ENCODE results near the gene FYN. TPM values are rescaled to one million over a fixed set of nuclear protein-coding genes. Genes with fewer than 3 reads are reported as not detected.

Gene FYN
- total RNA-seq, 2 donors from 2014 or later, result 25.7 to 83.1 TPM

DNA sequence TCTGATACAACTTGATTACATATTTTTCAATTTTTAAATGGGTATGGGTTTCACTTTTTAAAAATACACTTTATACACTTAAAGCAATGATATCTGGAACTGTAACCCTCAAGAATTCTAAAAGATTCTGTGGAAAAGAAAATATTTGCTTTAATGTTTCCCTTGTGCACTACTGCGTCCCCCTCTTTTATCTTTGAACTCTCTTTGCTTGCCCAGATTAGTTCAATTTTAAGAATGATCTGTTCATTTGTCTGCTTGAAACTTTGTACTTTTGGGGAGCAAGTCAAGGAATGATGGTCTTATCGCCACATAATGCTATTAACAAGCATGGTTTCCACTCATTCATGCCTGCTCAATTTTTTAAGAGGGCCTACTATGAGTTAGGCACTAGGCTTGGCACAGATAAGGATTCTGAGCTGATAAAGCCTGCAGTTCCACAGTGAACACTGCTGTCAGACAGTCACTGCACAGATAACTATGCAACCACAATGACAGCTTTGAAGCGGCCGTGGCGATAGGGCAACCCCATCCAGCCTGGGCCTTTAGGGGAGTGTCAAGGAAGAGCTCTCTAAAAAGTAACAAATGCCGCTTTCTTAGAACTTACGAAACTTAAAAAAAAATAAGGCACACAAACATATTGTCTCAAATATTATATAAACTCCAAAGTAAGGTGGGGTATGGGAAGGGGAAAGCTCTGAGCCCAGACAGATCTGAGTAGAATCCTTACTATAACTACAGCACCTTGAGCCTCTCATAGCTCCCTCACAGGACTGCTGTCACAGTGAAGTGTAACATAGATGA is 29.7 kb downstream of the FYN start:
- Histone ChIP-seq H3K27ac (no peak overlapping the region), H3K9me3 (no peaks in the 10 kb centered on the region), H3K27me3 (no peaks in the 10 kb centered on the region), H3K4me1 (peaks cover 3% of the 10 kb centered on the region), H3K4me3 (no peak overlapping the region), H3K36me3 (replicated peaks in 1 of 2; ENCODE audit: insufficient read depth in 1 of 2, low read depth in 2 of 2) (no peaks in the 10 kb centered on the region)
- peak in 1 of 4 donors; percentile 14 for DNase-seq
- TF ChIP-seq, protein P1, sequence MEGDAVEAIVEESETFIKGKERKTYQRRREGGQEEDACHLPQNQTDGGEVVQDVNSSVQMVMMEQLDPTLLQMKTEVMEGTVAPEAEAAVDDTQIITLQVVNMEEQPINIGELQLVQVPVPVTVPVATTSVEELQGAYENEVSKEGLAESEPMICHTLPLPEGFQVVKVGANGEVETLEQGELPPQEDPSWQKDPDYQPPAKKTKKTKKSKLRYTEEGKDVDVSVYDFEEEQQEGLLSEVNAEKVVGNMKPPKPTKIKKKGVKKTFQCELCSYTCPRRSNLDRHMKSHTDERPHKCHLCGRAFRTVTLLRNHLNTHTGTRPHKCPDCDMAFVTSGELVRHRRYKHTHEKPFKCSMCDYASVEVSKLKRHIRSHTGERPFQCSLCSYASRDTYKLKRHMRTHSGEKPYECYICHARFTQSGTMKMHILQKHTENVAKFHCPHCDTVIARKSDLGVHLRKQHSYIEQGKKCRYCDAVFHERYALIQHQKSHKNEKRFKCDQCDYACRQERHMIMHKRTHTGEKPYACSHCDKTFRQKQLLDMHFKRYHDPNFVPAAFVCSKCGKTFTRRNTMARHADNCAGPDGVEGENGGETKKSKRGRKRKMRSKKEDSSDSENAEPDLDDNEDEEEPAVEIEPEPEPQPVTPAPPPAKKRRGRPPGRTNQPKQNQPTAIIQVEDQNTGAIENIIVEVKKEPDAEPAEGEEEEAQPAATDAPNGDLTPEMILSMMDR (IDR thresholded peaks at IDR 0.05), result no peak
- no peak for TF ChIP-seq POLR2A (IDR thresholded peaks at IDR 0.05)
- intact Hi-C loops (cut with DNase I), result no loop called here
- no peak for ATAC-seq
- 80 to 84% methylated on average over 7 of the region's 7 CpGs for WGBS, 2 donors

DNA sequence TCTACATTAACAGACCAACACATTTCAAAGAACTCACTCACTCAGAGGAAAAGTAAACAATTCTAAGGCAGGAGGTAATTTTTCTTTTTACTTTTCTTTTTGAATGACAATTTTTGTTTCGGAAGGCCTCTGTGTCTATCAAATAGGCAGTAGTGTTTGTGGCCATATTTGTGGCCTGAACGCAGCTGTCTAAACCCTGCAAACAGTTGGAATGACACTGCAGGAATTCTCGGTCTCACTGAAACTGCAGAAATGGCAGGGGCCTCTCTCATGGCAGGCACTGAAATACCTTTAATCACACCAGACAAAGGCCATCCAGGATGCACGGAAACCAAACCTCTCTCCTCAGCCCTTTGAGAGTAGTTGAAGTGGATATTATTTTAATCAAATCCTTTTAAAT is 30.4 kb downstream of the FYN start:
- Histone ChIP-seq H3K27ac (no peak overlapping the region), H3K4me1 (peaks cover 3% of the 10 kb centered on the region)

DNA sequence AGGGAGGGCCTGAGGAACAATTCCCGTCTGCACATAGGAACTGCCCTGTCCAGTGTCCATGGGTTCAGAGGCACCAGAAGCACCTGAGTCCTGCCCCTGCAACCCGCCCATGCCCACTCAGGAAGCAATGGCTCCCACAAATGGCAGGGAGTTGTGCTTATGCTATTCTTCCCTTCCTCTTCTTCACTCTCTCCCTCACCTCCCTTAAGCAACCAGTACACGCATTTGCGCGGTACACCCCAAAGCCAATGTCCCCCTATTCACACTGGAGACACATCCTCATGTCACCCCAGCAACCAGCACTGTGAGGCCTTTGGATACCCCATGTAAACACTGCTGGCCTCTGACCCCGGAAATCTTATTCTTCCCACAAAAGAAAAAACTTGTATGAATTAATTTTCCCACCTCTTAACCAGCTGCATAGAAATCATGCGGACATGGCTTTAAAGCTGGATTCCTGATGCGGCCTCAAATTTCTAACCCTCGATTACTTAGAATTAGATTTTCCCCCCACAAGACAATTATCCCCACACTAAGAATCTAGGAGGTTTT is 30.9 kb downstream of the FYN start:
- WGBS, 2 donors, result 79 to 88% methylated on average over 8 to 9 of the region's 9 CpGs
- no peak for TF ChIP-seq POLR2A (IDR thresholded peaks at IDR 0.05)
- TF ChIP-seq, protein P1 (IDR thresholded peaks at IDR 0.05), result no peak
- no peak for ATAC-seq
- DNase-seq, result no peak
- intact Hi-C loops (cut with DNase I), result no loop called here
- Histone ChIP-seq H3K4me1 (peaks cover 3% of the 10 kb centered on the region), H3K9me3 (no peaks in the 10 kb centered on the region), H3K27me3 (no peaks in the 10 kb centered on the region), H3K36me3 (replicated peaks in 1 of 2; ENCODE audit: insufficient read depth in 1 of 2, low read depth in 2 of 2) (no peaks in the 10 kb centered on the region), H3K27ac (peak overlapping the region in 1 of 4 donors; percentile 5), H3K4me3 (no peak overlapping the region)

More for the DNA sequence above, 30.4 kb downstream of the FYN start:
- Histone ChIP-seq H3K4me3 (no peak overlapping the region), H3K27me3 (no peaks in the 10 kb centered on the region), H3K9me3 (no peaks in the 10 kb centered on the region), H3K36me3 (replicated peaks in 1 of 2; ENCODE audit: insufficient read depth in 1 of 2, low read depth in 2 of 2) (no peaks in the 10 kb centered on the region)
- 66 to 77% methylated on average over 4 of the region's 4 CpGs for WGBS, 2 donors
- intact Hi-C loops (cut with DNase I), result no loop called here
- ATAC-seq (no peak), DNase-seq (no peak)
- TF ChIP-seq, protein P1 (IDR thresholded peaks at IDR 0.05), result no peak

DNA sequence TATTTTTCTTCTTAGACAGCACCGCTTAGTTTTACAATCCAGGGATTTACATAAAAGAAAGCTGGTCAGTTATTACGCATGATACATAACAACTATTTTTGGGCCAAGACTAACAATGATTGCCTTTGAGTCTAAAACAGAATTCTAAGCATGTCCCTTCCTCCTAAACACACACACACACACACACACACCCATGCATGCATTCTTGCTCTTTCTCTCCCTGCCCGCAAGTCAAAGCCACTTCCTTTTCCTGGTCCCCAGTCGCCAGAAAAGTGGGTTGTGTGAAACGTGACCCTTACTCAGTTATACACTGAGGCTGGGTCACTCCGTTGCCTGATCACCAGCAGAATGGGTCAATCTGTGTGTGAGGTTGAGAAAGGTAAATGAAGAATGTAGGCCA is 31.4 kb downstream of the FYN start:
- H3K9me3 ChIP-seq, result no peaks in the 10 kb centered on the region
- no peaks in the 10 kb centered on the region for H3K27me3 ChIP-seq
- H3K27ac ChIP-seq, result peak overlapping the region in 1 of 4 donors; percentile 5
- DNase-seq (peak in 1 of 4 donors; percentile 45), ATAC-seq (peak; percentile 45)
- TF ChIP-seq, protein P1 (IDR thresholded peaks at IDR 0.05), result no peak
- TF ChIP-seq POLR2A (IDR thresholded peaks at IDR 0.05), result no peak
- no peak overlapping the region for H3K4me3 ChIP-seq
- 55 to 59% methylated on average over 6 of the region's 6 CpGs for WGBS, 2 donors
- peaks cover 3% of the 10 kb centered on the region for H3K4me1 ChIP-seq
- H3K36me3 ChIP-seq (replicated peaks in 1 of 2; ENCODE audit: insufficient read depth in 1 of 2, low read depth in 2 of 2), result no peaks in the 10 kb centered on the region
- intact Hi-C loops (cut with DNase I), result no loop called here
